Ascending aorta (tissue), 2 donors: Measurements from ENCODE around the gene KPNA1. TPM values are rescaled to one million over a fixed set of nuclear protein-coding genes. Genes with fewer than 3 reads are reported as not detected.
"Not testable (repeated sequence)": the region's sequence is repeated elsewhere in the genome, so short reads cannot be mapped to it uniquely, and the experiment has no call there.

ENCODE experiments used
- DNase-seq, 2 donors: peaks; one replicate each; pipeline ENCODE4 v3.0.0-alpha.2; 2019; ENCODE audit warnings: low spot score in 2 of 2
- H3K27ac ChIP-seq, 2 donors: fragments of 200-600 bp; sonication (generic); one replicate each; pipeline ENCODE4 v1.5.1; 2016 to 2017; ENCODE audit warnings: mild to moderate bottlenecking in 1 of 2
- H3K27me3 ChIP-seq: fragments of 200-600 bp; sonication (generic); one replicate; pipeline ENCODE4 v1.5.1; 2017
- H3K36me3 ChIP-seq, 2 donors: fragments of 200-600 bp; sonication (generic); one replicate each; pipeline ENCODE4 v1.5.1; 2016
- H3K4me1 ChIP-seq, 2 donors: fragments of 200-600 bp; sonication (generic); one replicate each; pipeline ENCODE4 v1.5.1; 2016 to 2017; ENCODE audit warnings: mild to moderate bottlenecking in 1 of 2
- H3K4me3 ChIP-seq, 2 donors: fragments of 200-600 bp; sonication (generic); one replicate each; pipeline ENCODE4 v1.5.1; 2016 to 2017; ENCODE audit warnings: mild to moderate bottlenecking in 1 of 2
- H3K9me3 ChIP-seq, 2 donors: fragments of 200-600 bp; sonication (generic); one replicate each; pipeline ENCODE4 v1.5.1; 2016
- intact Hi-C: fragments of 100-400 bp; cut with DNase I; formaldehyde crosslinking; loops from one replicate; pipeline ENCODE4 v1.15.1; 2023
- total RNA-seq: library from RNA; depleted of rRNA; stranded (reverse); fragments of >200 nt; gene quantifications from one replicate; pipeline ENCODE4 v1.1.0, GENCODE V29; 2016
- TF ChIP-seq, protein P1 (sequence below), 3 experiments: fragments of 200-600 bp in 2 of 3; fragments of 450-650 bp in 1 of 3; sonication (generic) in 2 of 3; IDR thresholded peaks; one replicate each; pipeline ENCODE4 v1.5.1; 2016 to 2019; ENCODE audit warnings: antibody characterized with exemption in 3 of 3, mild to moderate bottlenecking in 1 of 3, moderate library complexity in 1 of 3

The KPNA1 gene
- total RNA-seq, 1 donor from 2014 or later: 21.1 TPM

DNA sequence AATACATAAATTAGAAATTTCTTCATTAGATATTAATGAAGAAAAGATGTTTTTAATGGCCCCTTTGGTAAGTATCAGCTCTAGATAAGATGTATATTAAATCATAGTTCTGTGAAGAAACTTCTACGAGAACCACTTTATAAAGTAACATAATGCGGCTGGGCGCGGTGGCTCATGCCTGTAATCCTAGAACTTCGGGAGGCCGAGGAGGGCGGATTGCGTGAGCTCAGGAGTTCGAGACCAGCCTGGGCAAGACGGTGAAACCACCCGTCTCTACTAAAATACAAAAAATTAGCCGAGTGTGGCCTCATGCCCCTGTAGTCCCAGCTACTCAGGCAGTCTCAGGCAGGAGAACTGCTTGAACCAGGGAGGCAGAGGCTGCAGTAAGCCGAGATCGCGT lies 2.5 kb downstream of the KPNA1 start:
- intact Hi-C loops: loop anchor here (5.0 to 10.0 kb wide), 3 partner anchors 127 to 757 kb away; partner anchors contain the start of genes FAM162A, HSPBAP1 and MIX23
- Histone ChIP-seq H3K9me3 (no peaks in the 10 kb centered on the region), H3K27me3 (no peaks in the 10 kb centered on the region), H3K4me3 (no peak overlapping the region), H3K27ac (peak overlapping the region in 1 of 2 donors; percentile 92), H3K4me1 (peaks cover 6 to 30% of the 10 kb centered on the region in 2 donors), H3K36me3 (no peaks in the 10 kb centered on the region)
- TF ChIP-seq, protein P1, sequence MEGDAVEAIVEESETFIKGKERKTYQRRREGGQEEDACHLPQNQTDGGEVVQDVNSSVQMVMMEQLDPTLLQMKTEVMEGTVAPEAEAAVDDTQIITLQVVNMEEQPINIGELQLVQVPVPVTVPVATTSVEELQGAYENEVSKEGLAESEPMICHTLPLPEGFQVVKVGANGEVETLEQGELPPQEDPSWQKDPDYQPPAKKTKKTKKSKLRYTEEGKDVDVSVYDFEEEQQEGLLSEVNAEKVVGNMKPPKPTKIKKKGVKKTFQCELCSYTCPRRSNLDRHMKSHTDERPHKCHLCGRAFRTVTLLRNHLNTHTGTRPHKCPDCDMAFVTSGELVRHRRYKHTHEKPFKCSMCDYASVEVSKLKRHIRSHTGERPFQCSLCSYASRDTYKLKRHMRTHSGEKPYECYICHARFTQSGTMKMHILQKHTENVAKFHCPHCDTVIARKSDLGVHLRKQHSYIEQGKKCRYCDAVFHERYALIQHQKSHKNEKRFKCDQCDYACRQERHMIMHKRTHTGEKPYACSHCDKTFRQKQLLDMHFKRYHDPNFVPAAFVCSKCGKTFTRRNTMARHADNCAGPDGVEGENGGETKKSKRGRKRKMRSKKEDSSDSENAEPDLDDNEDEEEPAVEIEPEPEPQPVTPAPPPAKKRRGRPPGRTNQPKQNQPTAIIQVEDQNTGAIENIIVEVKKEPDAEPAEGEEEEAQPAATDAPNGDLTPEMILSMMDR (IDR thresholded peaks at IDR 0.05): no peak
- no peak for DNase-seq

DNA sequence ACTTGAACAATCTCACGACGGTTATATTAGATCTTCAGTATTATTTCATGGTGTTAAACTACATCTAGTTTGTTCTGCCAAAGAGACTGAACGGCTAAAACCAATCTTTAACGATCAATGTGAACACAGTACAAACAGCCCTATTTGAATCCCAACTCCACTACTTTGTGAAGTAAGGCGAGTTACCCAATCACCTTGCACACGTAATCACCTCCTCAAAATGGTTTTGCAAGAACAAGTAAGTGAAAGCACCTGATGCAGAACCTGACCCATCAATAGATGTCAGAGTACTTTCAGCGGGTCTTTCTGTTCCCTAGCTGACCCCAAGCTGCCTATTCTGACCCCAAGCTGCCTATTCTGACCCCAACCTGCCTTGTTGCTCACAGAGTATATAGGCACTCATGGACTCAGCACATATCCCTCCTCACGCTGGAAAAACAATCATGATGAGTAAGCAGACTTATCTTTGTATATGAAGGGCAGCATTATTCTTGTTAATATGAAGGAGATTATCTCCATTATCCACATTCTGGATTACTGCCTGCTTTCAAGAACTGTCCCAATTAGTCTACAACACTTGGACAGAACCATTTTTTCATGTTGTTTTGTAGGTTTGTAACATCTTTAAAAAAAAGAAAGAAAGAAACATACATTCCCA lies 3.7 kb downstream of the KPNA1 start:
- H3K27ac ChIP-seq: no peak overlapping the region

DNA sequence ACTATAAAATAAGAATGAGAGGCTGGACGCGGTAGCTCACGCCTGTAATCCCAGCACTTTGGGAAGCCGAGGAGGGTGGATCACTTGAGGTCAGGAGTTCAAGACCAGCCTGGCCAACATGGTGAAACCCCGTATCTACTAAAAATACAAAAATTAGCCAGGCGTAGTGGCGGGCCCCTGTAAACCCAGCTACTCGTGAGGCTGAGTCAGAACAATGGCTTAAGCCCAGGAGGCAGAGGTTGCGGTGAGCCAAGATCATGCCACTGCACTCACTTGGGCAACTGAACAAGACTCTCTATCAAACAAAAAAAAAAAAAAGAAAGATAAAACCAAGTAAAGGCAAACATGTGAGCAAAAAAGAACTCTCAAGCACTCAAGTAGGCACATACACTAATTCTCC lies 5.8 kb downstream of the KPNA1 start:
- peak; percentile 23 to 69 for DNase-seq
- peak overlapping the region; percentile 53 for H3K27ac ChIP-seq
- H3K4me1 ChIP-seq: peaks cover 6 to 27% of the 10 kb centered on the region in 2 donors

More for the DNA sequence above, 3.7 kb downstream of the KPNA1 start:
- intact Hi-C loops: loop anchor here (5.0 to 10.0 kb wide), 3 partner anchors 126 to 756 kb away; partner anchors contain the start of genes FAM162A, HSPBAP1 and MIX23
- no peak overlapping the region for H3K4me3 ChIP-seq
- TF ChIP-seq, protein P1 (IDR thresholded peaks at IDR 0.05): no peak
- H3K36me3 ChIP-seq: no peaks in the 10 kb centered on the region
- no peaks in the 10 kb centered on the region for H3K9me3 ChIP-seq
- DNase-seq: no peak
- H3K27me3 ChIP-seq: no peaks in the 10 kb centered on the region
- H3K4me1 ChIP-seq: peaks cover 6 to 30% of the 10 kb centered on the region in 2 donors

DNA sequence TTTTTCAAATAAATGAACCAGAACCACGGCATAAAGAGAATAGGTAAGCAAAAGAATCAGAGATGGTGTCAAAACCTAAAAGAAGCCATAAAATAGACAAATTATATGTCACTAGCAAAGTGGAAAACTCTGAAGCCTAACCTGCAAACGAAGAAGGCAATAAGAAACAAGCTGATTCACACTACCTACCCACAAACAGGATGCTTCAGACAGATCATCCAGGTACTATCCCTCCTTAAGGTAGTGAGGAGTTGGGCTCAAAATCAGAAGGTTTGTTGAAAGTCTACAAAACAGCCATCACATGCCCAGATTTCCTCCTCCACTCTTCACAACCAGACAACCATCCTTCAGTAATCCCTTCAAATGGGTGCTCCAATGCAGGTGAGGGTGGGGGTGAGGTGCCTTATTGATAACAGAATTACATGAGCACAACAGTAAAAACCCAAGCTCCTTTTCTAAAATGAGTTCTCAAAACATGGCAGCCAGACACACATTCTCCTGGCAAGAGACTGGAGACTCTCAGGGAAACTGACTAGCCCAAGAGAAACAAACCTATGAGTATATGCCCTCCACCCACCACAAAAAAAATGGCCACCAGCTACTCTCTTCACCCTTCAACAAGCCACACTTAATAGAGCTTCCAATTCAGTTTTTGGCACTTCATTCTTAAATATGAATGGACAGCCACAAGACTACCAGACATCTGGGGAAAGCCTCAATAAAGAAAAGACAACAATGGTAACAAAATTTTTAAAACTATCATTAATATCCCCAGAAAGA lies 6.4 kb downstream of the KPNA1 start:
- peaks cover 1 to 26% of the 10 kb centered on the region in 2 donors for H3K4me1 ChIP-seq
- H3K4me3 ChIP-seq: no peak overlapping the region
- H3K9me3 ChIP-seq: no peaks in the 10 kb centered on the region
- no peaks in the 10 kb centered on the region for H3K36me3 ChIP-seq
- intact Hi-C loops: no loop called here
- TF ChIP-seq, protein P1 (IDR thresholded peaks at IDR 0.05): no peak
- DNase-seq: no peak
- no peaks in the 10 kb centered on the region for H3K27me3 ChIP-seq
- peak overlapping the region; percentile 53 for H3K27ac ChIP-seq

More for the DNA sequence above, 5.8 kb downstream of the KPNA1 start:
- H3K27me3 ChIP-seq, intact Hi-C loops, H3K36me3 ChIP-seq, H3K4me3 ChIP-seq, H3K9me3 ChIP-seq: not testable (repeated sequence)

DNA sequence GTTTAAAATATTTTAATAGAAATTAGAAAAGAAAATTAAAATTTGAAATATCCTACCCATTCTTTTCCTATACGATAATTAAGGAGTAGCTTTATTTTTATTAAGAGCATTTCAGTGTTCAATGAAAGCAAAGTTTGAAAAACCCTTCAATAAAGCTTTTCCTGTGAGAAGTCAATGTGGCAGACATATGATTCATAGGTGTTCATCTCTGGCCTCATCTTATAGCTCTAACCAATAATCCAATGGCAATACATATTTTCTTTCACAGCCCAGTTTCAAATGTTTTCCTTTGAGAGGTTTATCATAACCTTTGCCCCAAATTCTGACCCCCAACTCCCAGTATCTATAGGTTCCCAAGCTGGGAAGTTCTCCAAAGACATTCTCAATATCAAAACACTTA lies 8.3 kb downstream of the KPNA1 start:
- no peak overlapping the region for H3K27ac ChIP-seq
- TF ChIP-seq, protein P1 (IDR thresholded peaks at IDR 0.05): no peak
- H3K9me3 ChIP-seq: no peaks in the 10 kb centered on the region
- DNase-seq: no peak
- intact Hi-C loops: no loop called here
- H3K4me1 ChIP-seq: peaks cover 0 to 14% of the 10 kb centered on the region in 2 donors
- no peaks in the 10 kb centered on the region for H3K36me3 ChIP-seq
- no peak overlapping the region for H3K4me3 ChIP-seq
- H3K27me3 ChIP-seq: no peaks in the 10 kb centered on the region

DNA sequence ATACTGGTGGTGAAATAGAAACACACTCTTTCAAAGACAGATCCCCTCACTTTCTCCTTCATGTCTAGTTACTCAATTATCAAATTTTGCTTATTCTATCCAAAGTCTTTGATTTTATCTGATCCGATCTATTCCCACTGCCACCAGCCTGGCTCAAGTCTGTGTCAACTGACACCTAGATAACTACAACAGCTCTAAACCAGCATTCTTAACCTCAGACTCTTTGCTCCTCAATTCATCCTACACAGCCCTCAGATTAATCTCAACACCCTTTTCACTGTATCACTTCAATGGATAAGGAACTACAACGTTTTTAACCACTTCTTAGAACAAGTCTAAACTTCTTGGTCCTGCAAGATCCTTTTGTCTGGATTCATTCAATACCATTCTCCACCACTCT lies 9.1 kb downstream of the KPNA1 start:
- no peak overlapping the region for H3K27ac ChIP-seq
- intact Hi-C loops: no loop called here
- H3K4me3 ChIP-seq: no peak overlapping the region
- no peaks in the 10 kb centered on the region for H3K27me3 ChIP-seq
- TF ChIP-seq, protein P1 (IDR thresholded peaks at IDR 0.05): no peak
- H3K9me3 ChIP-seq: no peaks in the 10 kb centered on the region
- no peaks in the 10 kb centered on the region for H3K36me3 ChIP-seq
- no peak for DNase-seq
- H3K4me1 ChIP-seq: peaks cover 0 to 10% of the 10 kb centered on the region in 2 donors
